Small intestine (tissue), 7 donors: ENCODE results near the gene ASL. TPM values are rescaled to one million over a fixed set of nuclear protein-coding genes. Genes with fewer than 3 reads are reported as not detected.
"Not testable (repeated sequence)": the region's sequence is repeated elsewhere in the genome, so short reads cannot be mapped to it uniquely, and the experiment has no call there.

Experiments used
- DNase-seq, 2 donors: peaks; one replicate each; pipeline versions ENCODE4 v3.0.0 to v3.0.0-alpha.2; 2013
- FAIRE-seq: peaks from 2 replicates; lab custom pipeline; 2012; peaks lifted over from hg19 to GRCh38; lab: Jason Lieb, UNC
- H3K27ac ChIP-seq, 3 donors: one replicate each; pipeline ENCODE4 v1.5.1; 2013; ENCODE audit warnings: low read length in 2 of 3, mild to moderate bottlenecking in 2 of 3, control low read depth in 1 of 3, inconsistent platforms in 1 of 3, low read depth in 1 of 3, moderate library complexity in 1 of 3
- H3K27me3 ChIP-seq, 3 donors: one replicate each; pipeline ENCODE4 v1.6.1; 2013; ENCODE audit warnings: low read length in 3 of 3, inconsistent platforms in 1 of 3; ENCODE audit not compliant: control insufficient read depth in 3 of 3, insufficient read depth in 3 of 3
- H3K36me3 ChIP-seq, 3 donors: one replicate each; pipeline ENCODE4 v1.6.1; 2013; ENCODE audit warnings: low read length in 3 of 3, inconsistent platforms in 1 of 3, low read depth in 1 of 3, mild to moderate bottlenecking in 1 of 3, moderate library complexity in 1 of 3; ENCODE audit not compliant: control insufficient read depth in 3 of 3, insufficient read depth in 2 of 3
- H3K4me1 ChIP-seq, 3 donors: one replicate each; pipeline ENCODE4 v1.6.1; 2013; ENCODE audit warnings: low read length in 2 of 3, inconsistent platforms in 1 of 3, low read depth in 1 of 3, mild to moderate bottlenecking in 1 of 3, moderate library complexity in 1 of 3; ENCODE audit not compliant: control insufficient read depth in 3 of 3, insufficient read depth in 2 of 3
- H3K4me3 ChIP-seq, 3 donors: one replicate each; pipeline ENCODE4 v1.5.1; 2013; ENCODE audit warnings: low read length in 3 of 3, control low read depth in 1 of 3, inconsistent platforms in 1 of 3, low read depth in 1 of 3, mild to moderate bottlenecking in 1 of 3, moderate library complexity in 1 of 3
- H3K9me3 ChIP-seq, 2 donors: one replicate each; pipeline ENCODE4 v1.6.1; 2013; ENCODE audit warnings: low read depth in 1 of 2, low read length in 1 of 2; ENCODE audit not compliant: control insufficient read depth in 2 of 2, insufficient read depth in 1 of 2
- WGBS, 3 donors: extraction: QIAGEN DNeasy Blood & Tissue Kit; methylation state at CpG; one replicate each; pipeline ENCODE4 v1.1.7; 2013; 5-methylcytosine and 5-hydroxymethylcytosine counted together
- polyA plus RNA-seq, 4 donors: library from polyadenylated mRNA; stranded (reverse) in 3 of 4; unstranded in 1 of 4; fragments of 200-250 nt in 3 of 4; fragments of 120-200 nt in 1 of 4; gene quantifications; one replicate each; pipeline versions ENCODE4 v1.2.1 to v1.2.3, GENCODE V29; 2013
- donor health status: healthy with polysubstance abuse.
- donor health status: control.
- donor health status: control.
- donor health status: Bipolar disorder and iron deficiency.
- donor health status: healthy.

ASL gene
- polyA plus RNA-seq, 4 donors = 115 to 158 (median 148) TPM

GRCh38 chr7:66039094-66039670 lies 36.4 kb upstream of the ASL start:
- no peak overlapping the region for H3K4me3 ChIP-seq
- no peaks in the 10 kb centered on the region for H3K27me3 ChIP-seq
- no peak for FAIRE-seq
- H3K4me1 ChIP-seq = peaks cover 0 to 6% (median 0%) of the 10 kb centered on the region in 3 donors
- 79 to 86% (median 83%) methylated on average over 3 of the region's 3 CpGs for WGBS, 3 donors
- no peak overlapping the region for H3K27ac ChIP-seq
- no peaks in the 10 kb centered on the region for H3K9me3 ChIP-seq
- peaks cover 0 to 2% (median 0%) of the 10 kb centered on the region in 3 donors for H3K36me3 ChIP-seq
- no peak for DNase-seq

GRCh38 chr7:66043681-66044497 lies 31.7 kb upstream of the ASL start:
- 4 to 9% (median 8%) methylated on average over 49 of the region's 49 CpGs for WGBS, 3 donors

GRCh38 chr7:66044498-66044854 lies 31.1 kb upstream of the ASL start:
- not testable (repeated sequence) for H3K27me3 ChIP-seq, H3K4me1 ChIP-seq, DNase-seq, FAIRE-seq, H3K9me3 ChIP-seq, H3K27ac ChIP-seq, H3K36me3 ChIP-seq
- peak overlapping the region in 2 of 3 donors; percentile 21 to 51 for H3K4me3 ChIP-seq
- WGBS, 3 donors = 6 to 20% (median 14%) methylated on average over 17 of the region's 17 CpGs

More at GRCh38 chr7:66043681-66044497, 31.7 kb upstream of the ASL start:
- DNase-seq (peak; percentile 72 to 73), FAIRE-seq (no peak)
- Histone ChIP-seq H3K27ac (peak overlapping the region in 1 of 3 donors; percentile 19), H3K36me3 (no peaks in the 10 kb centered on the region), H3K4me1 (peaks cover 0 to 6% (median 0%) of the 10 kb centered on the region in 3 donors), H3K27me3 (no peaks in the 10 kb centered on the region), H3K9me3 (no peaks in the 10 kb centered on the region), H3K4me3 (peak overlapping the region in 2 of 3 donors; percentile 21 to 51)

GRCh38 chr7:66047426-66047825 lies 28.2 kb upstream of the ASL start:
- 72 to 76% (median 73%) methylated on average over 8 of the region's 8 CpGs for WGBS, 3 donors
- H3K36me3 ChIP-seq = no peaks in the 10 kb centered on the region
- H3K27me3 ChIP-seq = no peaks in the 10 kb centered on the region
- H3K4me3 ChIP-seq = no peak overlapping the region
- no peak for FAIRE-seq
- H3K4me1 ChIP-seq = peaks cover 0 to 24% (median 0%) of the 10 kb centered on the region in 3 donors
- no peak for DNase-seq
- no peaks in the 10 kb centered on the region for H3K9me3 ChIP-seq
- H3K27ac ChIP-seq = no peak overlapping the region

- DNase-seq, H3K9me3 ChIP-seq, FAIRE-seq, H3K36me3 ChIP-seq, H3K4me3 ChIP-seq, H3K27me3 ChIP-seq: not testable (repeated sequence)
- WGBS, 3 donors = 80 to 89% (median 86%) methylated on average over 4 of the region's 4 CpGs
- Histone ChIP-seq H3K4me1 (peaks cover 0 to 18% (median 0%) of the 10 kb centered on the region in 3 donors), H3K27ac (peak overlapping the region in 1 of 3 donors; percentile 77)
Measured at GRCh38 chr7:66049886-66050285, 25.7 kb upstream of the ASL start.

GRCh38 chr7:66050337-66050957 lies 25.2 kb upstream of the ASL start:
- FAIRE-seq (no peak), DNase-seq (peak in 1 of 2 donors; percentile 74)
- H3K36me3 ChIP-seq = no peaks in the 10 kb centered on the region
- no peaks in the 10 kb centered on the region for H3K9me3 ChIP-seq
- H3K4me3 ChIP-seq = no peak overlapping the region
- H3K4me1 ChIP-seq = peaks cover 0 to 18% (median 0%) of the 10 kb centered on the region in 3 donors
- peak overlapping the region in 1 of 3 donors; percentile 77 for H3K27ac ChIP-seq
- no peaks in the 10 kb centered on the region for H3K27me3 ChIP-seq
- 74 to 77% (median 76%) methylated on average over 7 of the region's 7 CpGs for WGBS, 3 donors

- FAIRE-seq (no peak), DNase-seq (peak in 1 of 2 donors; percentile 12)
- no peaks in the 10 kb centered on the region for H3K36me3 ChIP-seq
- H3K4me3 ChIP-seq = no peak overlapping the region
- peaks cover 0 to 18% (median 0%) of the 10 kb centered on the region in 3 donors for H3K4me1 ChIP-seq
- H3K9me3 ChIP-seq = no peaks in the 10 kb centered on the region
- 43 to 67% (median 55%) methylated on average over 3 of the region's 3 CpGs for WGBS, 3 donors
- H3K27me3 ChIP-seq = no peaks in the 10 kb centered on the region
- peak overlapping the region in 1 of 3 donors; percentile 77 for H3K27ac ChIP-seq
Measured at GRCh38 chr7:66050990-66051448, 24.6 kb upstream of the ASL start.

GRCh38 chr7:66052447-66052846 lies 23.2 kb upstream of the ASL start:
- FAIRE-seq (no peak), DNase-seq (no peak)
- Histone ChIP-seq H3K9me3 (no peaks in the 10 kb centered on the region), H3K27ac (no peak overlapping the region), H3K4me3 (no peak overlapping the region), H3K4me1 (peaks cover 0 to 18% (median 0%) of the 10 kb centered on the region in 3 donors), H3K36me3 (no peaks in the 10 kb centered on the region), H3K27me3 (no peaks in the 10 kb centered on the region)
- 78 to 79% (median 79%) methylated on average over 6 of the region's 6 CpGs for WGBS, 3 donors
